HG02571 (cell line): Measurements from ENCODE around the gene OR6B2.
"Not testable (repeated sequence)": the region's sequence is repeated elsewhere in the genome, so short reads cannot be mapped to it uniquely, and the experiment has no call there.

ENCODE experiments used
- ATAC-seq: cut with Tn5 transposase; IDR thresholded peaks from one replicate; pipeline ENCODE4 v1.9.1; 2021; ENCODE audit warnings: mild to moderate bottlenecking, moderate library complexity; ENCODE audit not compliant: unreplicated experiment

The OR6B2 gene

GRCh38 chr2:240030379-240031094, at the start of gene OR6B2:
TSS of gene OR6B2 (minus strand) at chr2:240030429. CDS start at chr2:240030429, 0 bp downstream.
- no peak for ATAC-seq

- no peak for ATAC-seq
Measured at GRCh38 chr2:240078631-240079030, 48.4 kb upstream of the OR6B2 start.

- ATAC-seq, result no peak
Measured at GRCh38 chr2:240077442-240077841, 47.2 kb upstream of the OR6B2 start.

GRCh38 chr2:240074545-240074944, 44.3 kb upstream of the OR6B2 start:
- no peak for ATAC-seq

- no peak for ATAC-seq
Measured at GRCh38 chr2:240070907-240071306, 40.7 kb upstream of the OR6B2 start.

- no peak for ATAC-seq
Measured at GRCh38 chr2:240069829-240070228, 39.6 kb upstream of the OR6B2 start.

- ATAC-seq, result no peak
Measured at GRCh38 chr2:240068193-240068592, 38.0 kb upstream of the OR6B2 start.

- no peak for ATAC-seq
Measured at GRCh38 chr2:240066489-240066888, 36.3 kb upstream of the OR6B2 start.

- ATAC-seq, result no peak
Measured at GRCh38 chr2:240064898-240065297, 34.7 kb upstream of the OR6B2 start.

GRCh38 chr2:240060977-240061591, 30.9 kb upstream of the OR6B2 start:
- no peak for ATAC-seq

GRCh38 chr2:240056678-240057077, 26.4 kb upstream of the OR6B2 start:
- no peak for ATAC-seq

GRCh38 chr2:240055177-240055917, 25.1 kb upstream of the OR6B2 start:
- no peak for ATAC-seq

GRCh38 chr2:240053173-240054155, 23.2 kb upstream of the OR6B2 start, which contains the start of gene OR6B3:
TSS of gene OR6B3 (minus strand) at chr2:240053521.
- no peak for ATAC-seq

GRCh38 chr2:240052524-240052923, 22.3 kb upstream of the OR6B2 start:
- no peak for ATAC-seq

- no peak for ATAC-seq
Measured at GRCh38 chr2:240051697-240052096, 21.5 kb upstream of the OR6B2 start.

- ATAC-seq, result no peak
Measured at GRCh38 chr2:240050278-240050677, 20.0 kb upstream of the OR6B2 start.

GRCh38 chr2:240048237-240048636, 18.0 kb upstream of the OR6B2 start:
- ATAC-seq, result no peak

- ATAC-seq, result no peak
Measured at GRCh38 chr2:240045098-240045497, 14.9 kb upstream of the OR6B2 start.

- not testable (repeated sequence) for ATAC-seq
Measured at GRCh38 chr2:240044096-240044495, 13.9 kb upstream of the OR6B2 start.

GRCh38 chr2:240043279-240043989, 13.2 kb upstream of the OR6B2 start:
- ATAC-seq, result no peak
